HCT116 (cell line): Measurements from ENCODE around the gene CHN1. TPM values are rescaled to one million over a fixed set of nuclear protein-coding genes. Genes with fewer than 3 reads are reported as not detected.

ENCODE experiments used
- ATAC-seq: fragments of 200-7000 bp; cut with Tn5 transposase; 2 replicates; pipeline ENCODE4 v1.9.1; 2020; ENCODE audit warnings: mild to moderate bottlenecking, moderate library complexity
- BruUV-seq: library from RNA; stranded (reverse); fragments of 400-500 nt; replicated peaks from 2 replicates; lab custom pipeline; 2021; lab: Mats Ljungman, UMichigan
- CTCF ChIA-PET: fragments of 300-600 bp; sonication (Branson Sonifier 250); formaldehyde crosslinking; loops from one replicate; lab custom pipeline; 2021; ENCODE audit warnings: antibody characterized with exemption; lab: Charles Lee
- POLR2A ChIA-PET: fragments of 300-600, 350-600 bp; sonication (Branson Sonifier 250); formaldehyde crosslinking; loops from one replicate; lab custom pipeline; 2021; ENCODE audit warnings: antibody characterized with exemption; lab: Charles Lee
- RAD21 ChIA-PET, 2 experiments: fragments of 300-600 bp; sonication (Branson Sonifier 250); formaldehyde crosslinking; loops; one replicate each; lab custom pipeline; 2023; ENCODE audit warnings: low total read pairs in 2 of 2; ENCODE audit not compliant: uncharacterized antibody in 2 of 2, unreplicated experiment in 2 of 2, low non-redundant PET in 1 of 2; lab: Charles Lee
- DNase-seq: peaks from one replicate; pipeline ENCODE4 v3.0.0-alpha.2; 2010; ENCODE audit warnings: low read depth, low spot score
- H2AFZ ChIP-seq: fragments of 200-600 bp; shearing (Covaris generic), sonication (generic); 2 replicates; pipeline ENCODE4 v1.6.1; 2017; ENCODE audit warnings: low read depth, mixed run types, mixed read lengths, antibody characterized with exemption, low read length; ENCODE audit not compliant: poor library complexity, severe bottlenecking
- H3K27ac ChIP-seq: 2 replicates; pipeline ENCODE4 v1.5.1; 2012; ENCODE audit warnings: low read depth, low read length
- H3K27me3 ChIP-seq: fragments of 200-600 bp; sonication (generic); 2 replicates; pipeline ENCODE4 v1.6.1; 2016; ENCODE audit warnings: mixed run types, low read length, mixed read lengths; ENCODE audit not compliant: insufficient read depth
- H3K36me3 ChIP-seq, 2 experiments: fragments of 200-500 bp in 1 of 2; fragments of 200-600 bp in 1 of 2; sonication (Bioruptor generic) in 1 of 2; sonication (generic) in 1 of 2; 2 replicates each; pipeline versions ENCODE4 v1.5.1 to v1.6.1; 2014 to 2016; ENCODE audit warnings: low read length in 2 of 2, inconsistent platforms in 1 of 2, mixed read lengths in 1 of 2, mixed run types in 1 of 2; ENCODE audit not compliant: insufficient read depth in 2 of 2, control insufficient read depth in 1 of 2
- H3K4me1 ChIP-seq, 2 experiments: fragments of 200-600 bp in 1 of 2; sonication (generic) in 1 of 2; 2 replicates each; pipeline versions ENCODE4 v1.5.1 to v1.6.1; 2012 to 2017; ENCODE audit warnings: low read length in 2 of 2, inconsistent platforms in 1 of 2, mild to moderate bottlenecking in 1 of 2, mixed read lengths in 1 of 2, mixed run types in 1 of 2, moderate library complexity in 1 of 2; ENCODE audit not compliant: insufficient read depth in 2 of 2, control insufficient read depth in 1 of 2
- H3K4me2 ChIP-seq: fragments of 200-600 bp; sonication (generic); 2 replicates; pipeline ENCODE4 v1.6.1; 2017; ENCODE audit warnings: mixed run types, low read length, mixed read lengths
- H3K4me3 ChIP-seq, 2 experiments: fragments of 200-600 bp in 1 of 2; sonication (generic) in 1 of 2; replicated peaks in 1 of 2; 2 replicates each; pipeline ENCODE4 v1.5.1; 2011 to 2016; ENCODE audit warnings: low read length in 2 of 2, control low read depth in 1 of 2, low read depth in 1 of 2, mild to moderate bottlenecking in 1 of 2, mixed read lengths in 1 of 2, mixed run types in 1 of 2
- H3K79me2 ChIP-seq: fragments of 200-600 bp; sonication (generic); 2 replicates; pipeline ENCODE4 v1.6.1; 2017; ENCODE audit warnings: mild to moderate bottlenecking, mixed run types, low read length, moderate library complexity, mixed read lengths; ENCODE audit not compliant: insufficient read depth
- H3K9ac ChIP-seq: fragments of 200-600 bp; sonication (generic); 2 replicates; pipeline ENCODE4 v1.6.1; 2016; ENCODE audit warnings: low read length, mixed read lengths
- H3K9me2 ChIP-seq: fragments of 200-600 bp; sonication (generic), shearing (Covaris generic); 2 replicates; pipeline ENCODE4 v1.6.1; 2017; ENCODE audit warnings: mixed run types, mild to moderate bottlenecking, moderate library complexity; ENCODE audit not compliant: insufficient read depth
- H3K9me3 ChIP-seq, 2 experiments: fragments of 200-500 bp in 1 of 2; fragments of 200-600 bp in 1 of 2; sonication (Bioruptor generic) in 1 of 2; sonication (generic) in 1 of 2; 2 replicates each; pipeline ENCODE4 v1.6.1; 2014 to 2017; ENCODE audit warnings: low read length in 2 of 2, mixed read lengths in 2 of 2, inconsistent platforms in 1 of 2, low read depth in 1 of 2, mild to moderate bottlenecking in 1 of 2, mixed run types in 1 of 2, moderate library complexity in 1 of 2; ENCODE audit not compliant: control insufficient read depth in 1 of 2, insufficient read depth in 1 of 2
- H4K20me1 ChIP-seq: fragments of 200-600 bp; sonication (generic), shearing (Covaris generic); 2 replicates; pipeline ENCODE4 v1.6.1; 2017; ENCODE audit warnings: mixed run types, mild to moderate bottlenecking, moderate library complexity; ENCODE audit not compliant: insufficient read depth
- EGR1 ChIP-seq: IDR thresholded peaks from 2 replicates; pipeline ENCODE4 v1.6.1; 2012; ENCODE audit warnings: low read depth
- FOSL1 ChIP-seq: IDR thresholded peaks from 2 replicates; pipeline ENCODE4 v1.6.1; 2012; ENCODE audit warnings: low read depth
- JUND ChIP-seq: IDR thresholded peaks from 2 replicates; pipeline ENCODE4 v1.6.1; 2012
- POLR2AphosphoS5 ChIP-seq: IDR thresholded peaks from 2 replicates; pipeline ENCODE4 v1.6.1; 2011; ENCODE audit warnings: mild to moderate bottlenecking, low read depth, low read length, moderate library complexity
- RAD21 ChIP-seq: IDR thresholded peaks from 2 replicates; pipeline ENCODE4 v1.6.1; 2012; ENCODE audit warnings: low read depth, mild to moderate bottlenecking
- SIN3A ChIP-seq: IDR thresholded peaks from 2 replicates; pipeline ENCODE4 v1.6.1; 2012; ENCODE audit warnings: low read depth
- SP1 ChIP-seq: IDR thresholded peaks from 2 replicates; pipeline ENCODE4 v1.6.1; 2012; ENCODE audit warnings: low read depth
- YY1 ChIP-seq: IDR thresholded peaks from 2 replicates; pipeline ENCODE4 v1.6.1; 2011; ENCODE audit warnings: low read length, low read depth, moderate library complexity, mild to moderate bottlenecking; ENCODE audit not compliant: insufficient replicate concordance; ENCODE audit errors: extremely low read depth
- intact Hi-C: fragments of 100-400 bp; cut with micrococcal nuclease; formaldehyde crosslinking; loops from 2 replicates; pipeline ENCODE4 v1.10.0; 2022
- total RNA-seq: library from RNA; stranded (reverse); gene quantifications from one replicate; pipeline ENCODE4 v1.2.1, GENCODE V29; 2021; ENCODE audit not compliant: unreplicated experiment
- TF ChIP-seq, protein P1 (sequence below): IDR thresholded peaks from 2 replicates; pipeline ENCODE4 v1.6.1; 2012

The CHN1 gene
- total RNA-seq, 1 experiment from 2014 or later: 3.6 TPM

DNA sequence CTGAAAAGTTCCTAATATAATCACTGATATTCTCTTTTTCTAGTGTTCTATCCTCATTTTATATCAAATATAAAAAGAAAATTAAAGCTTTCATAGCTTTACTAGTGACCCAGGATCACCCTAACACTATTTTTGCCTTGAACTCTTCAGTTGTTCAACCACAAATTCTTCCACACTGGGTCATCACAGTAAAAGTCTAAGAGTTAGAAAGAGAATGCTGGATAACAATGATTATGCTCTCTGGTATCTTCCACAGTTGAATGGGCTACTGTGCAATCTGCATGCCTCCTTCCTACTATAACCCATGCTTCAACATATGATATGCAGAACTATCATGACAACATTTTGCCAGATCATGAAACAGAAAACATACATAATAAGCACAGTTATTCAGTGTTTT is 32.3 kb downstream of the CHN1 start:
- ChIA-PET CTCF (interaction anchor here (1.1 to 1.7 kb wide), 4 partner anchors 11 to 273 kb away, joined by 3 to 6 read pairs (median 4); no protein-coding TSS in a partner anchor), RAD21 (no interaction called here), POLR2A (no interaction called here)
- Histone ChIP-seq H3K36me3 (no peaks in the 10 kb centered on the region), H3K9me2 (no peaks in the 10 kb centered on the region), H3K9me3 (no peaks in the 10 kb centered on the region), H2AFZ (no peak overlapping the region), H3K4me2 (peak overlapping the region; percentile 53), H3K79me2 (no peaks in the 10 kb centered on the region), H3K9ac (no peak overlapping the region), H4K20me1 (no peaks in the 10 kb centered on the region), H3K4me3 (no peak overlapping the region), H3K27ac (no peak overlapping the region), H3K27me3 (no peaks in the 10 kb centered on the region), H3K4me1 (peaks cover 0 to 23% of the 10 kb centered on the region in 2 experiments; a peak in 2 of 4 replicates)
- no TSS peak for BruUV-seq
- no peak for DNase-seq
- intact Hi-C loops: no loop called here
- ATAC-seq: peak; percentile 33; the same call in 1 of the 2 replicates
- no peak for TF ChIP-seq JUND
- TF ChIP-seq, protein P1, sequence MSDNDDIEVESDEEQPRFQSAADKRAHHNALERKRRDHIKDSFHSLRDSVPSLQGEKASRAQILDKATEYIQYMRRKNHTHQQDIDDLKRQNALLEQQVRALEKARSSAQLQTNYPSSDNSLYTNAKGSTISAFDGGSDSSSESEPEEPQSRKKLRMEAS: no peak
- no peak for TF ChIP-seq EGR1
- no peak for TF ChIP-seq FOSL1
- no peak for TF ChIP-seq SIN3A
- no peak for TF ChIP-seq POLR2AphosphoS5
- TF ChIP-seq SP1: no peak
- no peak for TF ChIP-seq RAD21
- TF ChIP-seq YY1: no peak
